B cell (primary cell): ENCODE data around the gene EFCAB8. TPM values are rescaled to one million over a fixed set of nuclear protein-coding genes. Genes with fewer than 3 reads are reported as not detected.

Experiments
- ATAC-seq: fragments of 200-7000 bp; cut with Tn5 transposase; one replicate; pipeline ENCODE4 v1.10.0; 2021; ENCODE audit warnings: low read depth, mild to moderate bottlenecking, moderate number of reproducible peaks, moderate library complexity
- CTCF ChIA-PET: fragments of 350-600 bp; sonication (Branson Sonifier 250); formaldehyde crosslinking; loops from one replicate; lab custom pipeline; 2021; ENCODE audit warnings: antibody characterized with exemption, inconsistent platforms; lab: Charles Lee
- POLR2A ChIA-PET: fragments of 350-600 bp; sonication (Branson Sonifier 250); formaldehyde crosslinking; loops from one replicate; lab custom pipeline; 2021; ENCODE audit warnings: antibody characterized with exemption; lab: Charles Lee
- DNase-seq: peaks from one replicate; pipeline ENCODE4 v3.0.0; 2013
- H2AFZ ChIP-seq: 2 replicates; pipeline ENCODE4 v1.6.1; 2012; ENCODE audit warnings: mild to moderate bottlenecking, low read depth, low read length; ENCODE audit not compliant: insufficient read depth, poor library complexity, severe bottlenecking
- H3K27ac ChIP-seq, 2 donors: 1 replicate in 1 of 2; 2 replicates in 1 of 2; pipeline ENCODE4 v1.5.1; 2012 to 2013; ENCODE audit warnings: low read length in 2 of 2, mild to moderate bottlenecking in 2 of 2, moderate library complexity in 1 of 2
- H3K27me3 ChIP-seq, 4 experiments: fragments of 200-600 bp in 1 of 4; sonication (generic) in 1 of 4; replicated peaks in 1 of 4; 1 replicate in 2 of 4; 2 replicates in 2 of 4; pipeline versions ENCODE4 v1.6.1 to v1.7.0; 2013 to 2016; ENCODE audit warnings: low read length in 3 of 4, mild to moderate bottlenecking in 2 of 4, mixed read lengths in 1 of 4, moderate library complexity in 1 of 4; ENCODE audit not compliant: insufficient read depth in 4 of 4, control insufficient read depth in 3 of 4; ENCODE audit errors: control extremely low read depth in 1 of 4
- H3K36me3 ChIP-seq, 2 experiments: replicated peaks in 1 of 2; 1 replicate in 1 of 2; 2 replicates in 1 of 2; pipeline versions ENCODE4 v1.6.1 to v1.7.1; 2013; ENCODE audit warnings: low read length in 1 of 2; ENCODE audit not compliant: insufficient read depth in 2 of 2, control insufficient read depth in 1 of 2; ENCODE audit errors: control extremely low read depth in 1 of 2, extremely low read depth in 1 of 2
- H3K4me1 ChIP-seq, 2 donors: fragments of 200-600 bp in 1 of 2; sonication (generic) in 1 of 2; 1 replicate in 1 of 2; 2 replicates in 1 of 2; pipeline versions ENCODE4 v1.5.1 to v1.6.1; 2013 to 2017; ENCODE audit warnings: low read length in 2 of 2; ENCODE audit not compliant: control insufficient read depth in 2 of 2, insufficient read depth in 2 of 2
- H3K4me2 ChIP-seq: replicated peaks from 2 replicates; pipeline ENCODE3; 2012; ENCODE audit warnings: mild to moderate bottlenecking, low read depth, low read length; ENCODE audit not compliant: poor library complexity, severe bottlenecking
- H3K4me3 ChIP-seq, 5 experiments: fragments of 200-600 bp in 1 of 5; sonication (generic) in 1 of 5; 1 replicate in 3 of 5; 2 replicates in 2 of 5; pipeline versions ENCODE4 v1.5.1 to v1.7.0; 2011 to 2016; ENCODE audit warnings: low read length in 4 of 5, mild to moderate bottlenecking in 4 of 5, low read depth in 2 of 5, control low read depth in 1 of 5, moderate library complexity in 1 of 5; ENCODE audit not compliant: insufficient read depth in 1 of 5; ENCODE audit errors: control extremely low read depth in 1 of 5, extremely low read depth in 1 of 5
- H3K79me2 ChIP-seq: fragments of 200-600 bp; sonication (generic); one replicate; pipeline ENCODE4 v1.6.0; 2016; ENCODE audit warnings: low read length; ENCODE audit not compliant: control insufficient read depth, insufficient read depth
- H3K9ac ChIP-seq: fragments of 200-600 bp; sonication (generic); 2 replicates; pipeline ENCODE4 v1.6.1; 2017; ENCODE audit warnings: mild to moderate bottlenecking, low read length, moderate library complexity
- H3K9me3 ChIP-seq, 3 donors: one replicate each; pipeline versions ENCODE4 v1.6.1 to v1.7.1; 2013; ENCODE audit warnings: low read length in 2 of 3; ENCODE audit not compliant: control insufficient read depth in 2 of 3, insufficient read depth in 1 of 3; ENCODE audit errors: control extremely low read depth in 1 of 3
- H4K20me1 ChIP-seq: 2 replicates; pipeline ENCODE4 v1.6.0; 2012; ENCODE audit warnings: mild to moderate bottlenecking, low read length; ENCODE audit not compliant: insufficient read depth, control insufficient read depth, poor library complexity, severe bottlenecking
- H3K27ac Mint-ChIP-seq: one replicate; pipeline ENCODE4 v1.8.0; 2021; ENCODE audit warnings: mixed read lengths
- H3K27me3 Mint-ChIP-seq: one replicate; pipeline ENCODE4 v1.8.0; 2021; ENCODE audit warnings: mixed read lengths
- H3K4me1 Mint-ChIP-seq: one replicate; pipeline ENCODE4 v1.8.0; 2021; ENCODE audit warnings: mixed read lengths
- H3K4me3 Mint-ChIP-seq: one replicate; pipeline ENCODE4 v1.8.0; 2021; ENCODE audit warnings: mixed read lengths
- H3K9me3 Mint-ChIP-seq: one replicate; pipeline ENCODE4 v1.8.0; 2022; ENCODE audit warnings: mixed read lengths; ENCODE audit not compliant: insufficient read depth
- CTCF ChIP-seq: fragments of 200-600 bp; IDR thresholded peaks from one replicate; pipeline ENCODE4 v1.8.0; 2022; ENCODE audit warnings: antibody characterized with exemption, mild to moderate bottlenecking
- EZH2 ChIP-seq: IDR thresholded peaks from 2 replicates; pipeline ENCODE4 v1.6.1; 2012; ENCODE audit warnings: borderline replicate concordance, low read depth, mild to moderate bottlenecking, moderate library complexity, low read length; ENCODE audit not compliant: insufficient read depth, poor library complexity, severe bottlenecking
- WGBS: methylation state at CpG from one replicate; pipeline ENCODE4 v1.1.5; 2013; ENCODE audit warnings: missing lambda C conversion rate; ENCODE audit not compliant: insufficient coverage; 5-methylcytosine and 5-hydroxymethylcytosine counted together
- intact Hi-C: fragments of 100-400 bp; cut with micrococcal nuclease; formaldehyde crosslinking; loops from one replicate; pipeline ENCODE4 v1.10.0; 2022
- polyA plus RNA-seq: library from polyadenylated mRNA; depleted of rRNA; stranded (reverse); fragments of >200 nt; gene quantifications from 2 replicates; pipeline ENCODE4 v1.2.3, GENCODE V29; 2012
- total RNA-seq, 2 donors: library from RNA; stranded (reverse); fragments of 120-200 nt in 1 of 2; gene quantifications; 1 replicate in 1 of 2; 2 replicates in 1 of 2; pipeline versions ENCODE4 v1.2.3 to v1.2.4, GENCODE V29; 2013 to 2022

The EFCAB8 gene
- total and polyA plus RNA-seq, 2 donors (not counting 1 experiment from before 2014, with no cell fraction given) = 0.72 to 2.3 TPM

- H3K9ac ChIP-seq = no peak overlapping the region
Observed at GRCh38 chr20:32989507-32990283, 131.0 kb downstream of the EFCAB8 start.

More at GRCh38 chr20:32989507-32990283, 131.0 kb downstream of the EFCAB8 start:
- POLR2A ChIA-PET = no interaction called here
- Histone ChIP-seq H3K27me3 (no peaks in the 10 kb centered on the region), H3K4me1 (peaks cover 19 to 23% of the 10 kb centered on the region in 2 donors), H3K4me2 (no peak overlapping the region), H2AFZ (no peak overlapping the region), H4K20me1 (no peaks in the 10 kb centered on the region), H3K36me3 (no peaks in the 10 kb centered on the region), H3K4me3 (no peak overlapping the region), H3K9me3 (peaks cover 0 to 8% (median 0%) of the 10 kb centered on the region in 3 donors), H3K27ac (no peak overlapping the region), H3K79me2 (no peaks in the 10 kb centered on the region)
- peaks cover under 1% of the 10 kb centered on the region for H3K9me3 Mint-ChIP-seq
- peaks cover 23% of the 10 kb centered on the region for H3K4me1 Mint-ChIP-seq
- CTCF ChIA-PET = no interaction called here
- H3K27ac Mint-ChIP-seq = no peak overlapping the region
- no peaks in the 10 kb centered on the region for H3K27me3 Mint-ChIP-seq
- WGBS = 87% methylated on average over 12 of the region's 14 CpGs
- ATAC-seq = no peak
- H3K4me3 Mint-ChIP-seq = no peak overlapping the region
- DNase-seq = no peak
- intact Hi-C loops = no loop called here
- TF ChIP-seq EZH2 = no peak
- TF ChIP-seq CTCF = no peak
